Fibroblast of the aortic adventitia (primary cell): ENCODE data around the gene MAP2K4. TPM values are rescaled to one million over a fixed set of nuclear protein-coding genes. Genes with fewer than 3 reads are reported as not detected.

Experiments used
- DNase-seq: peaks from one replicate; pipeline ENCODE4 v3.0.0-alpha.2; 2010; ENCODE audit warnings: low read depth
- H3K4me3 ChIP-seq: 2 replicates; pipeline ENCODE4 v1.5.1; 2011; ENCODE audit warnings: low read depth, mild to moderate bottlenecking, control low read depth, low read length, moderate library complexity
- CTCF ChIP-seq: IDR thresholded peaks from 2 replicates; pipeline ENCODE4 v1.5.1; 2011; ENCODE audit warnings: mild to moderate bottlenecking, low read length, control low read depth, inconsistent platforms; ENCODE audit not compliant: insufficient read depth
- total RNA-seq: library from RNA; depleted of rRNA; stranded (reverse); fragments of >200 nt; gene quantifications from 2 replicates; pipeline ENCODE4 v1.2.3, GENCODE V29; 2012; ENCODE audit warnings: low replicate concordance

MAP2K4 gene
- total RNA-seq, 1 donor = 26.5 TPM

GRCh38 chr17:12064395-12064794 lies 43.7 kb downstream of the MAP2K4 start:
- no peak overlapping the region for H3K4me3 ChIP-seq
- DNase-seq = no peak
- TF ChIP-seq CTCF = no peak

DNA sequence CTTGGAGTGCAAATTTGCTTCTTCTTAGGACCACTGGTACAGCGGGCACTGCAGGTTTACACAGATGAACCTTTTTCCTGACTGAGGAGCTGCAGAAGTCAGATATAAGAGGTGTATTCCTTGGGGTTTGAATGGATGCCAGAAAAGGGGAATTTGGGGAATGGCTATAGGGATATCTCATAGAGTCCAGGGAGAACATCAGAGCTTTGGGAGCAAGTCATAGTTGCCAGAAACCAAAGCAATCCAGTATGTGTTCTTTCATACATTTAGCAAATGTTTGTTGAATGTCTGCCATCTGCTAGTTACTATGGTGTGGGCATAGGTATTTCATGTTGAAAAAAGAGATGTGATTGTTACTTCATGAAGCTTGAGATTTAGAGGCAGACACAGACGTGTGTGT lies 46.8 kb downstream of the MAP2K4 start:
- DNase-seq = no peak

GRCh38 chr17:12068946-12069345 lies 48.3 kb downstream of the MAP2K4 start:
- TF ChIP-seq CTCF = no peak
- no peak overlapping the region for H3K4me3 ChIP-seq
- DNase-seq = no peak

More for the DNA sequence above, 46.8 kb downstream of the MAP2K4 start:
- no peak for TF ChIP-seq CTCF
- H3K4me3 ChIP-seq = no peak overlapping the region

GRCh38 chr17:12070561-12070960 lies 49.9 kb downstream of the MAP2K4 start:
- no peak overlapping the region for H3K4me3 ChIP-seq
- DNase-seq = peak; percentile 72
- no peak for TF ChIP-seq CTCF

DNA sequence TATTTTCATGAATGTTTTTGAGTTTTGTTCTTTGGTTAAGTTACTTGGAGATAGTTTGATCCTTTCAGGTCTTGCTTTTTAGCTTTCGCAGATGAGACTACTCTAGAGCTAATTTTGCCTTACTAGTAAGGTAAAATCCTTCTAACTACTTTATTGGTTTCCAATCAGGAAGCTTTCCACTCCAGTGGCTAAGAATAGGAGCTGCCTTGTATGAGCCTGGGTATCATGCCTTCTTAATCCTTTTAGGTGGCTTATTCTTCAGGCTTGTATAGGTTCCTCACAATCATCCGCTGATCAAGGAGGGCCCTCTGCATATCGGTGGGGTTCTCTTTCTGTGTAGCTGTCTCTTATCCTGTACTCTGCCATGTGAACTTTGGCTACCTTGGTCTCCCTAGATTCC lies 53.7 kb downstream of the MAP2K4 start:
- no peak overlapping the region for H3K4me3 ChIP-seq
- no peak for DNase-seq
- TF ChIP-seq CTCF = no peak

DNA sequence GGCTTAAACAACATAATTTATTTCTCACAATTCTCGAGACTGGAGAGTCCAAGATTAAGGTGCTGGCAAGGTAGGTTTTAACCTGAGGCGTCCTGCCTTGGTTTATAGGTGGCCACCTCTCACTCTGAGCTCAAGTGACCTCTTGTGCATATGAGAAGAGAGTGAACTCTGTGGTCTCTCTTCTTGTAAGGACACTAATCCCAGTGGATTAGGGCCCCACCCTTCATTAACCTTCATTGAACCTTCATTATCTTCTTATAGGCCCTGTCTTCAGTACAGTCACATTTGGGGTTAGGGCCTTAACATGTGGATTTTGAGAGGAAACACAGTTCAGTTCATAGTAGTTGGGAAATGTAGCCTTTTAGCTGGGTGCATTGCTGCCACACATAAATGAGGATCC lies 57.1 kb downstream of the MAP2K4 start:
- no peak for TF ChIP-seq CTCF
- no peak overlapping the region for H3K4me3 ChIP-seq
- no peak for DNase-seq

DNA sequence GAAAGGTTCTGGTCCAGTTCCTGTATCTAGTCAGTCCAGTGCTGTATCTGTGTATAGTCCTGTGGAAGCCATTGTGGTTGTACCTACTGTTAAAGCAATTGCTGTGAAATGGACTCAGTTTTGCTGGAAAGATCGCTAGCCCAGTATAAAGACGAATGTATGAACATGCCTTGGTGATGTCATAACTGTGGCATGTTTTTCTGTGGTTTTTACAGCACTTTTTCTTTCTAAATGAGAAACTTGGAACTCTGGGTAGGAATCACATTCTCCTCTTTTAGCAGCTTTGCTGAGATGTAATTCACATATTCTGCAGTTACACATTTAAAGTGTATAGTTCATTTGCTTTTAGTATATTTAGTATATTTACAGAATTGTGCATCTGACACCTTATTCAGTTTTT lies 58.1 kb downstream of the MAP2K4 start:
- no peak for TF ChIP-seq CTCF
- no peak overlapping the region for H3K4me3 ChIP-seq
- peak; percentile 70 for DNase-seq
